HG03196 (cell line): ENCODE measurements around the gene HELZ.
A peak's percentile ranks its signal among the peaks of the same experiment; 100 is the strongest.
"Not testable (repeated sequence)": the region's sequence is repeated elsewhere in the genome, so short reads cannot be mapped to it uniquely, and the experiment has no call there.

ENCODE experiments used
- ATAC-seq: cut with Tn5 transposase; IDR thresholded peaks from one replicate; pipeline ENCODE4 v1.9.1; 2021; ENCODE audit not compliant: unreplicated experiment

Gene HELZ

GRCh38 chr17:67245073-67245693, at the start of gene HELZ:
TSS of gene HELZ (minus strand) at chr17:67245196. CDS start at chr17:67218804, 26,392 bp downstream.
- peak; percentile 37 for ATAC-seq

- ATAC-seq = peak; percentile 93
These were observed 48.5 kb upstream of the HELZ start for GRCh38 chr17:67293251-67294203.

- no peak for ATAC-seq
These were observed 45.8 kb upstream of the HELZ start for GRCh38 chr17:67290711-67291291.

- no peak for ATAC-seq
These were observed 45.2 kb upstream of the HELZ start for GRCh38 chr17:67290244-67290643.

- no peak for ATAC-seq
These were observed 44.3 kb upstream of the HELZ start for GRCh38 chr17:67289181-67289876.

GRCh38 chr17:67286826-67287225, 41.8 kb upstream of the HELZ start:
- not testable (repeated sequence) for ATAC-seq

- ATAC-seq = no peak
These were observed 40.4 kb upstream of the HELZ start for GRCh38 chr17:67285360-67285759.

GRCh38 chr17:67283731-67284516, 38.9 kb upstream of the HELZ start:
- ATAC-seq = no peak

GRCh38 chr17:67281743-67282142, 36.7 kb upstream of the HELZ start:
- ATAC-seq = no peak

GRCh38 chr17:67281053-67281452, 36.1 kb upstream of the HELZ start:
- no peak for ATAC-seq

- no peak for ATAC-seq
These were observed 35.3 kb upstream of the HELZ start for GRCh38 chr17:67280279-67280678.

GRCh38 chr17:67279115-67279514, 34.1 kb upstream of the HELZ start:
- no peak for ATAC-seq

GRCh38 chr17:67278363-67278762, 33.4 kb upstream of the HELZ start:
- ATAC-seq = no peak

GRCh38 chr17:67276075-67276474, 31.1 kb upstream of the HELZ start:
- ATAC-seq = no peak

- ATAC-seq = no peak
These were observed 29.5 kb upstream of the HELZ start for GRCh38 chr17:67274466-67274865.

GRCh38 chr17:67273900-67274299, 28.9 kb upstream of the HELZ start:
- no peak for ATAC-seq

- no peak for ATAC-seq
These were observed 27.5 kb upstream of the HELZ start for GRCh38 chr17:67272312-67273047.

GRCh38 chr17:67271187-67271586, 26.2 kb upstream of the HELZ start:
- not testable (repeated sequence) for ATAC-seq

GRCh38 chr17:67270416-67270815, 25.4 kb upstream of the HELZ start:
- ATAC-seq = no peak

GRCh38 chr17:67266496-67266895, 21.5 kb upstream of the HELZ start:
- no peak for ATAC-seq
